DLD1 (cell line): ENCODE results near the gene IL33.

Source experiments
- in situ Hi-C: cut with HindIII; loops from 2 replicates; pipeline ENCODE4 v1.10.0; 2017; ENCODE audit warnings: low sequenced_read_pairs

Gene IL33

GRCh38 chr9:6216002-6216401 lies 395 bp downstream of the IL33 start:
- in situ Hi-C loops = no loop called here

GRCh38 chr9:6216951-6217350 lies 1.3 kb downstream of the IL33 start:
- in situ Hi-C loops = no loop called here

GRCh38 chr9:6218099-6218502 lies 2.5 kb downstream of the IL33 start:
- in situ Hi-C loops = no loop called here

- in situ Hi-C loops = no loop called here
These were observed 3.4 kb downstream of the IL33 start for GRCh38 chr9:6219040-6219439.

GRCh38 chr9:6219981-6220380 lies 4.4 kb downstream of the IL33 start:
- in situ Hi-C loops = loop anchor here (10.0 kb wide), 1 partner anchor 105 kb away; the partner anchor contains the start of gene TPD52L3

GRCh38 chr9:6224393-6225154 lies 9.0 kb downstream of the IL33 start:
- in situ Hi-C loops = loop anchor here (10.0 kb wide), 1 partner anchor 100 kb away; the partner anchor contains the start of gene TPD52L3

- in situ Hi-C loops = loop anchor here (10.0 kb wide), 1 partner anchor 98 kb away; the partner anchor contains the start of gene TPD52L3
These were observed 11.1 kb downstream of the IL33 start for GRCh38 chr9:6226696-6227095.

GRCh38 chr9:6229186-6229585 lies 13.6 kb downstream of the IL33 start:
- in situ Hi-C loops = loop anchor here (10.0 kb wide), 1 partner anchor 96 kb away; the partner anchor contains the start of gene TPD52L3

GRCh38 chr9:6229619-6230018 lies 14.0 kb downstream of the IL33 start:
- in situ Hi-C loops = loop anchor here (10.0 kb wide), 1 partner anchor 95 kb away; the partner anchor contains the start of gene TPD52L3

- in situ Hi-C loops = no loop called here
These were observed 14.6 kb downstream of the IL33 start for GRCh38 chr9:6230037-6230780.

GRCh38 chr9:6232336-6232945 lies 16.8 kb downstream of the IL33 start:
- in situ Hi-C loops = no loop called here

GRCh38 chr9:6234014-6234413 lies 18.4 kb downstream of the IL33 start:
- in situ Hi-C loops = no loop called here

GRCh38 chr9:6237267-6237666 lies 21.7 kb downstream of the IL33 start:
- in situ Hi-C loops = no loop called here

GRCh38 chr9:6239048-6239461 lies 23.4 kb downstream of the IL33 start:
- in situ Hi-C loops = no loop called here

- in situ Hi-C loops = no loop called here
These were observed 24.1 kb downstream of the IL33 start for GRCh38 chr9:6239694-6240093.

- in situ Hi-C loops = no loop called here
These were observed 28.1 kb downstream of the IL33 start for GRCh38 chr9:6243746-6244145.

- in situ Hi-C loops = no loop called here
These were observed 31.7 kb downstream of the IL33 start for GRCh38 chr9:6247266-6247665.

- in situ Hi-C loops = no loop called here
These were observed 53.3 kb downstream of the IL33 start for GRCh38 chr9:6268826-6269397.

- in situ Hi-C loops = no loop called here
These were observed 55.3 kb downstream of the IL33 start for GRCh38 chr9:6270896-6271295.

GRCh38 chr9:6271508-6272228 lies 56.1 kb downstream of the IL33 start:
- in situ Hi-C loops = no loop called here

GRCh38 chr9:6272229-6272598 lies 56.6 kb downstream of the IL33 start:
- in situ Hi-C loops = no loop called here
